H1 (cell line): Measurements from ENCODE around the gene ACOT7. TPM values are rescaled to one million over a fixed set of nuclear protein-coding genes. Genes with fewer than 3 reads are reported as not detected.

Source experiments
- CTCF ChIA-PET: fragments of 300-600 bp; sonication (Branson Sonifier 250); formaldehyde crosslinking; loops from one replicate; lab custom pipeline; 2021; ENCODE audit not compliant: partially characterized antibody; lab: Charles Lee
- POLR2A ChIA-PET: fragments of 300-600 bp; sonication (Branson Sonifier 250); formaldehyde crosslinking; loops from one replicate; lab custom pipeline; 2021; ENCODE audit warnings: inconsistent platforms; ENCODE audit not compliant: partially characterized antibody; lab: Charles Lee
- DNase-seq, 2 experiments: peaks; one replicate each; pipeline versions ENCODE4 v3.0.0 to v3.0.0-alpha.2; 2010 to 2022; ENCODE audit warnings: low spot score in 2 of 2, low read depth in 1 of 2, mixed read lengths in 1 of 2
- FAIRE-seq: peaks from 2 replicates; lab custom pipeline; 2011; peaks lifted over from hg19 to GRCh38; lab: Jason Lieb, UNC
- H2AFZ ChIP-seq: 2 replicates; pipeline ENCODE4 v1.8.1; 2012; ENCODE audit warnings: low read length, inconsistent platforms
- H2AK5ac ChIP-seq: 2 replicates; pipeline ENCODE4 v1.6.1; 2013; ENCODE audit warnings: low read depth, low read length
- H2BK120ac ChIP-seq: replicated peaks from 2 replicates; pipeline ENCODE3; 2013; ENCODE audit warnings: low read depth, low read length, inconsistent platforms
- H2BK12ac ChIP-seq: 2 replicates; pipeline ENCODE4 v1.6.1; 2013; ENCODE audit warnings: low read depth, low read length
- H2BK15ac ChIP-seq: 2 replicates; pipeline ENCODE4 v1.6.1; 2013; ENCODE audit warnings: low read length
- H2BK20ac ChIP-seq: 2 replicates; pipeline ENCODE4 v1.6.1; 2013; ENCODE audit warnings: low read length
- H2BK5ac ChIP-seq: 2 replicates; pipeline ENCODE4 v1.6.1; 2013; ENCODE audit warnings: low read depth, low read length
- H3K14ac ChIP-seq: 2 replicates; pipeline ENCODE4 v1.6.1; 2013; ENCODE audit warnings: inconsistent platforms; ENCODE audit not compliant: insufficient read length
- H3K18ac ChIP-seq: 2 replicates; pipeline ENCODE4 v1.6.1; 2013; ENCODE audit warnings: low read length; ENCODE audit errors: extremely low read depth
- H3K23ac ChIP-seq: 2 replicates; pipeline ENCODE4 v1.6.1; 2013; ENCODE audit warnings: inconsistent platforms; ENCODE audit not compliant: insufficient read length
- H3K23me2 ChIP-seq: 2 replicates; pipeline ENCODE4 v1.6.1; 2013; ENCODE audit warnings: low read depth, low read length
- H3K27ac ChIP-seq: 2 replicates; pipeline ENCODE4 v1.6.1; 2011; ENCODE audit warnings: low read depth, low read length, inconsistent platforms
- H3K27me3 ChIP-seq, 4 experiments: replicated peaks in 1 of 4; 1 replicate in 1 of 4; 2 replicates in 3 of 4; pipeline versions ENCODE4 v1.6.1 to v1.8.1; 2011 to 2013; ENCODE audit warnings: low read length in 3 of 4, mild to moderate bottlenecking in 3 of 4, inconsistent platforms in 2 of 4, mixed read lengths in 2 of 4, moderate library complexity in 1 of 4; ENCODE audit not compliant: control insufficient read depth in 3 of 4, insufficient read depth in 3 of 4; ENCODE audit errors: extremely low read depth in 1 of 4
- H3K36me3 ChIP-seq, 4 experiments: 2 replicates each; pipeline versions ENCODE4 v1.6.1 to v1.8.1; 2011 to 2013; ENCODE audit warnings: mild to moderate bottlenecking in 4 of 4, low read length in 3 of 4, moderate library complexity in 2 of 4, control low read depth in 1 of 4, inconsistent platforms in 1 of 4; ENCODE audit not compliant: insufficient read depth in 4 of 4, control insufficient read depth in 2 of 4
- H3K4ac ChIP-seq: replicated peaks from 2 replicates; pipeline ENCODE3; 2013; ENCODE audit warnings: low read length, low read depth, mixed read lengths, inconsistent platforms; ENCODE audit not compliant: insufficient read length
- H3K4me1 ChIP-seq, 4 experiments: replicated peaks in 1 of 4; 1 replicate in 1 of 4; 2 replicates in 3 of 4; pipeline versions ENCODE4 v1.6.1 to v1.8.1; 2011 to 2013; ENCODE audit warnings: low read length in 3 of 4, inconsistent platforms in 2 of 4, mixed read lengths in 1 of 4; ENCODE audit not compliant: insufficient read depth in 4 of 4, control insufficient read depth in 3 of 4
- H3K4me2 ChIP-seq, 2 experiments: 2 replicates each; pipeline versions ENCODE4 v1.6.1 to v1.8.1; 2011 to 2013; ENCODE audit warnings: low read depth in 2 of 2, low read length in 2 of 2, control low read depth in 1 of 2, inconsistent platforms in 1 of 2, mild to moderate bottlenecking in 1 of 2; ENCODE audit not compliant: insufficient read depth in 1 of 2
- H3K4me3 ChIP-seq, 4 experiments: fragments of 200-600, 300-600 bp in 1 of 4; sonication (generic), shearing (Covaris generic), sonication (Bioruptor Twin) in 1 of 4; 2 replicates each; pipeline versions ENCODE4 v1.5.1 to v1.8.1; 2011 to 2016; ENCODE audit warnings: low read length in 4 of 4, low read depth in 3 of 4, control low read depth in 2 of 4, inconsistent platforms in 2 of 4, mild to moderate bottlenecking in 2 of 4, mixed read lengths in 1 of 4, moderate library complexity in 1 of 4; ENCODE audit not compliant: insufficient read depth in 2 of 4; ENCODE audit errors: extremely low read depth in 1 of 4
- H3K56ac ChIP-seq: replicated peaks from 2 replicates; pipeline ENCODE3; 2013; ENCODE audit warnings: low read depth, mild to moderate bottlenecking, mixed read lengths, low read length, inconsistent platforms; ENCODE audit not compliant: insufficient read length
- H3K79me1 ChIP-seq: 2 replicates; pipeline ENCODE4 v1.6.1; 2013; ENCODE audit warnings: low read depth, low read length, control low read depth
- H3K79me2 ChIP-seq, 2 experiments: 2 replicates each; pipeline versions ENCODE4 v1.6.1 to v1.8.1; 2012 to 2013; ENCODE audit warnings: low read length in 2 of 2, mild to moderate bottlenecking in 2 of 2, inconsistent platforms in 1 of 2; ENCODE audit not compliant: insufficient read depth in 2 of 2, control insufficient read depth in 1 of 2
- H3K9ac ChIP-seq, 4 experiments: replicated peaks in 1 of 4; 1 replicate in 1 of 4; 2 replicates in 3 of 4; pipeline versions ENCODE4 v1.6.1 to v1.8.1; 2011 to 2013; ENCODE audit warnings: low read depth in 3 of 4, low read length in 3 of 4, control low read depth in 2 of 4, mild to moderate bottlenecking in 2 of 4, moderate library complexity in 2 of 4, inconsistent platforms in 1 of 4; ENCODE audit errors: extremely low read depth in 1 of 4
- H3K9me3 ChIP-seq, 2 experiments: 2 replicates each; pipeline versions ENCODE4 v1.6.1 to v1.8.1; 2012 to 2013; ENCODE audit warnings: mild to moderate bottlenecking in 2 of 2, moderate library complexity in 2 of 2, control low read depth in 1 of 2, inconsistent platforms in 1 of 2, low read depth in 1 of 2, low read length in 1 of 2, mixed read lengths in 1 of 2; ENCODE audit not compliant: insufficient read depth in 2 of 2
- H4K20me1 ChIP-seq, 2 experiments: replicated peaks in 1 of 2; 2 replicates each; pipeline versions ENCODE3 to v1.8.1; 2011 to 2013; ENCODE audit warnings: inconsistent platforms in 2 of 2, low read length in 2 of 2, mild to moderate bottlenecking in 1 of 2; ENCODE audit not compliant: insufficient read depth in 2 of 2, control insufficient read depth in 1 of 2
- H4K5ac ChIP-seq: 2 replicates; pipeline ENCODE4 v1.6.1; 2013; ENCODE audit warnings: low read length, low read depth, mixed read lengths, inconsistent platforms; ENCODE audit not compliant: insufficient read length
- H4K8ac ChIP-seq: 2 replicates; pipeline ENCODE4 v1.8.0; 2013; ENCODE audit warnings: mild to moderate bottlenecking, moderate library complexity, low read length, inconsistent platforms; ENCODE audit not compliant: insufficient read depth; ENCODE audit errors: extremely low read depth
- H4K91ac ChIP-seq: replicated peaks from 2 replicates; pipeline ENCODE3; 2013; ENCODE audit warnings: low read length, mixed read lengths, inconsistent platforms; ENCODE audit not compliant: insufficient read length
- ASH2L ChIP-seq: fragments of 200-600, 300-600 bp; sonication (generic); IDR thresholded peaks from one replicate; pipeline ENCODE4 v1.7.1; 2017; ENCODE audit warnings: low read length
- CHD2 ChIP-seq: IDR thresholded peaks from 2 replicates; pipeline ENCODE4 v1.6.1; 2012; ENCODE audit warnings: low read length, improper control_type of control experiment
- CTBP2 ChIP-seq: IDR thresholded peaks from 2 replicates; pipeline ENCODE4 v1.7.0; 2011; ENCODE audit warnings: borderline replicate concordance, mild to moderate bottlenecking, moderate library complexity, mixed read lengths, low read length; ENCODE audit not compliant: insufficient read depth, insufficient read length
- EP300 ChIP-seq, 2 experiments: IDR thresholded peaks; 1 replicate in 1 of 2; 2 replicates in 1 of 2; pipeline ENCODE4 v1.6.1; 2011 to 2012; ENCODE audit warnings: low read depth in 2 of 2, low read length in 2 of 2, mild to moderate bottlenecking in 2 of 2, borderline replicate concordance in 1 of 2, inconsistent platforms in 1 of 2, moderate library complexity in 1 of 2
- RAD21 ChIP-seq, 2 experiments: IDR thresholded peaks in 1 of 2; conservative IDR thresholded peaks in 1 of 2; 2 replicates each; pipeline ENCODE4 v1.6.1; 2011; ENCODE audit warnings: low read depth in 2 of 2, low read length in 2 of 2, improper control_type of control experiment in 1 of 2, inconsistent platforms in 1 of 2, mild to moderate bottlenecking in 1 of 2, moderate library complexity in 1 of 2
- RNF2 ChIP-seq: fragments of 200-900, 300-1000 bp; sonication (generic); IDR thresholded peaks from 2 replicates; pipeline ENCODE4 v1.7.1; 2016; ENCODE audit warnings: borderline replicate concordance, low read depth, mild to moderate bottlenecking, antibody characterized with exemption, low read length; ENCODE audit not compliant: poor library complexity, severe bottlenecking; ENCODE audit errors: missing control alignments
- WGBS, 2 experiments: shearing (Covaris generic) in 1 of 2; methylation state at CpG; one replicate each; pipeline versions ENCODE4 v1.1.6 to v1.1.7; 2013 to 2015; ENCODE audit warnings: low lambda C conversion rate in 2 of 2, mixed read lengths in 2 of 2, inconsistent platforms in 1 of 2, low coverage in 1 of 2, missing lambda C conversion rate in 1 of 2; ENCODE audit not compliant: insufficient replicate concordance in 2 of 2, insufficient coverage in 1 of 2, insufficient read length in 1 of 2; ENCODE audit errors: extremely low coverage in 1 of 2, missing lambda C conversion rate in 1 of 2; 5-methylcytosine and 5-hydroxymethylcytosine counted together
- polyA plus RNA-seq, 7 experiments: library from polyadenylated mRNA; depleted of rRNA in 3 of 7; stranded (reverse) in 5 of 7; unstranded in 2 of 7; fragments of >200 nt in 5 of 7; fragments of 200-250 nt in 2 of 7; gene quantifications; 1 replicate in 5 of 7; 2 replicates in 1 of 7; 4 replicates in 1 of 7; pipeline versions ENCODE4 v1.2.1 to v1.2.3, GENCODE V29; 2011 to 2013; ENCODE audit warnings: missing spikeins in 2 of 7, mixed read lengths in 2 of 7
- total RNA-seq: library from RNA; stranded (reverse); fragmentation: NEBNext Ultra II Directional; extraction: Animal tissue kit (Norgen Biotek cat#: 25700); gene quantifications from 2 replicates; pipeline ENCODE4 v1.2.1, GENCODE V29; 2021
- TF ChIP-seq, protein P1 (sequence below): IDR thresholded peaks from 2 replicates; pipeline ENCODE4 v1.6.1; 2012; ENCODE audit warnings: inconsistent platforms
- TF ChIP-seq, protein P2 (sequence below), 3 experiments: IDR thresholded peaks; 1 replicate in 2 of 3; 2 replicates in 1 of 3; pipeline versions ENCODE4 v1.5.1 to v1.6.1; 2011; ENCODE audit warnings: low read length in 3 of 3, mild to moderate bottlenecking in 3 of 3, inconsistent platforms in 2 of 3, low read depth in 1 of 3, moderate library complexity in 1 of 3; ENCODE audit not compliant: insufficient read depth in 1 of 3; ENCODE audit errors: control extremely low read depth in 1 of 3

ACOT7 gene
- total and polyA plus RNA-seq, 2 of the 8 experiments (the other 6 are each of a cell fraction or from before 2014, with no cell fraction given): 151 to 214 TPM

DNA sequence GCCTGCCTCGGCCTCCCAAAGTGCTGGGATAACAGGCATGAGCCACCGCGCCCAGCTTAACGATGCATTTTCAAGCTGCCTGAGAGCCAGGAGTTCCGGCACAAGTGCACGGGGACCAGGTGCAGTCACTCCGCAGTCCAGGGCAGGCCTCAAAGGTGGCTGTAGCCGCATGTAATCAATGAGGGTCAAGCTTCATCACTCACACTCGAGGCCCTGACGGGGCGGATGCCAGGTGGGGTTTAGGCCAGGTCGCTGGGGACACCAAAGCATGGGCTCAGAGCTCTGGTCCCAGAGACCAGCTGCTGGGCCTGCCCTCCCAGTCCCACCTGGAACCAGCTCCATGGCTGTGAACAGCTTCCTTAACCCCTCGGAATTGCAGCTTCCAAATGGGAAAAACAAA is 106.5 kb downstream of the ACOT7 start:
- H3K79me2 ChIP-seq: no peaks in the 10 kb centered on the region
- H2BK120ac ChIP-seq: no peak overlapping the region
- no peak overlapping the region for H4K8ac ChIP-seq
- POLR2A ChIA-PET: interaction anchor here (0.9 kb wide), 1 partner anchor 10 kb away, joined by 3 read pairs; no protein-coding TSS in a partner anchor
- no peak overlapping the region for H2AFZ ChIP-seq
- no peak overlapping the region for H3K4me3 ChIP-seq
- no peak overlapping the region for H2BK12ac ChIP-seq
- H3K27me3 ChIP-seq: no peaks in the 10 kb centered on the region
- no peaks in the 10 kb centered on the region for H3K79me1 ChIP-seq
- H3K23me2 ChIP-seq: no peaks in the 10 kb centered on the region
- no peak overlapping the region for H2AK5ac ChIP-seq
- H3K18ac ChIP-seq: no peak overlapping the region
- no peak overlapping the region for H4K5ac ChIP-seq
- H3K14ac ChIP-seq: no peak overlapping the region
- H3K27ac ChIP-seq: no peak overlapping the region
- H3K23ac ChIP-seq: no peak overlapping the region
- H4K20me1 ChIP-seq: peaks cover 5 to 8% of the 10 kb centered on the region in 2 experiments
- DNase-seq: no peak
- H3K9ac ChIP-seq: no peak overlapping the region
- H2BK15ac ChIP-seq: no peak overlapping the region
- no peak for FAIRE-seq
- no peaks in the 10 kb centered on the region; a peak in 2 of 8 replicates for H3K36me3 ChIP-seq
- H3K4me2 ChIP-seq: no peak overlapping the region
- no peaks in the 10 kb centered on the region for H3K4me1 ChIP-seq
- H3K4ac ChIP-seq: no peak overlapping the region
- H3K56ac ChIP-seq: no peak overlapping the region
- no peak overlapping the region for H4K91ac ChIP-seq
- no peak overlapping the region for H2BK5ac ChIP-seq
- WGBS, 2 experiments: 95% methylated on average over 13 of the region's 13 CpGs; no CpG with 5 or more reads in 1 of the 2 experiments
- CTCF ChIA-PET: interaction anchor here (1.0 to 1.8 kb wide), 8 partner anchors 11 to 81 kb away, joined by 3 to 8 read pairs (median 3); partner anchors contain the start of gene RNF207
- no peak overlapping the region for H2BK20ac ChIP-seq
- no peaks in the 10 kb centered on the region for H3K9me3 ChIP-seq
- TF ChIP-seq CTBP2: no peak
- no peak for TF ChIP-seq CHD2
- no peak for TF ChIP-seq ASH2L
- no peak for TF ChIP-seq EP300 (IDR thresholded peaks at IDR 0.05; ENCODE audit: borderline replicate concordance in 1 of 2, low read depth in 2 of 2, low read length in 2 of 2)
- TF ChIP-seq, protein P1, sequence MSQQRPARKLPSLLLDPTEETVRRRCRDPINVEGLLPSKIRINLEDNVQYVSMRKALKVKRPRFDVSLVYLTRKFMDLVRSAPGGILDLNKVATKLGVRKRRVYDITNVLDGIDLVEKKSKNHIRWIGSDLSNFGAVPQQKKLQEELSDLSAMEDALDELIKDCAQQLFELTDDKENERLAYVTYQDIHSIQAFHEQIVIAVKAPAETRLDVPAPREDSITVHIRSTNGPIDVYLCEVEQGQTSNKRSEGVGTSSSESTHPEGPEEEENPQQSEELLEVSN: no peak
- no peak for TF ChIP-seq RAD21 (IDR thresholded peaks at IDR 0.05 in 1 of 2, conservative IDR thresholded peaks at IDR 0.05 in 1 of 2; ENCODE audit: low read depth in 2 of 2, low read length in 2 of 2)
- no peak for TF ChIP-seq RNF2
- TF ChIP-seq, protein P2, sequence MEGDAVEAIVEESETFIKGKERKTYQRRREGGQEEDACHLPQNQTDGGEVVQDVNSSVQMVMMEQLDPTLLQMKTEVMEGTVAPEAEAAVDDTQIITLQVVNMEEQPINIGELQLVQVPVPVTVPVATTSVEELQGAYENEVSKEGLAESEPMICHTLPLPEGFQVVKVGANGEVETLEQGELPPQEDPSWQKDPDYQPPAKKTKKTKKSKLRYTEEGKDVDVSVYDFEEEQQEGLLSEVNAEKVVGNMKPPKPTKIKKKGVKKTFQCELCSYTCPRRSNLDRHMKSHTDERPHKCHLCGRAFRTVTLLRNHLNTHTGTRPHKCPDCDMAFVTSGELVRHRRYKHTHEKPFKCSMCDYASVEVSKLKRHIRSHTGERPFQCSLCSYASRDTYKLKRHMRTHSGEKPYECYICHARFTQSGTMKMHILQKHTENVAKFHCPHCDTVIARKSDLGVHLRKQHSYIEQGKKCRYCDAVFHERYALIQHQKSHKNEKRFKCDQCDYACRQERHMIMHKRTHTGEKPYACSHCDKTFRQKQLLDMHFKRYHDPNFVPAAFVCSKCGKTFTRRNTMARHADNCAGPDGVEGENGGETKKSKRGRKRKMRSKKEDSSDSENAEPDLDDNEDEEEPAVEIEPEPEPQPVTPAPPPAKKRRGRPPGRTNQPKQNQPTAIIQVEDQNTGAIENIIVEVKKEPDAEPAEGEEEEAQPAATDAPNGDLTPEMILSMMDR (IDR thresholded peaks at IDR 0.05; ENCODE audit: control extremely low read depth in 1 of 3, insufficient read depth in 1 of 3, low read depth in 1 of 3, low read length in 3 of 3): no peak
